AG09309 (cell line): ENCODE measurements around the gene SRPK1.
A peak's percentile ranks its signal among the peaks of the same experiment; 100 is the strongest.
"Not testable (repeated sequence)": the region's sequence is repeated elsewhere in the genome, so short reads cannot be mapped to it uniquely, and the experiment has no call there.

Source experiments
- DNase-seq: peaks from one replicate; pipeline ENCODE4 v3.0.0-alpha.2; 2010; ENCODE audit warnings: low read depth
- H3K4me3 ChIP-seq: 2 replicates; pipeline ENCODE4 v1.5.1; 2011; ENCODE audit warnings: mild to moderate bottlenecking, low read depth, low read length, moderate library complexity; ENCODE audit not compliant: control insufficient read depth
- CTCF ChIP-seq: IDR thresholded peaks from 2 replicates; pipeline ENCODE4 v1.5.1; 2011; ENCODE audit warnings: mild to moderate bottlenecking, low read depth, low read length, inconsistent platforms; ENCODE audit not compliant: insufficient read depth, control insufficient read depth; ENCODE audit errors: missing control alignments

Gene SRPK1

GRCh38 chr6:35919827-35920751, 809 bp downstream of the SRPK1 start:
- DNase-seq, result no peak
- H3K4me3 ChIP-seq, result peak overlapping the region; percentile 72
- no peak for TF ChIP-seq CTCF

- H3K4me3 ChIP-seq, result peak overlapping the region; percentile 72
- no peak for TF ChIP-seq CTCF
- no peak for DNase-seq
Observed at GRCh38 chr6:35919085-35919826, 1.6 kb downstream of the SRPK1 start.

- DNase-seq, H3K4me3 ChIP-seq: not testable (repeated sequence)
Observed at GRCh38 chr6:35916893-35917292, 4.0 kb downstream of the SRPK1 start.

- H3K4me3 ChIP-seq, result no peak overlapping the region
- no peak for TF ChIP-seq CTCF
- DNase-seq, result no peak
Observed at GRCh38 chr6:35916056-35916455, 4.8 kb downstream of the SRPK1 start.

- DNase-seq, result no peak
Observed at GRCh38 chr6:35914536-35914935, 6.4 kb downstream of the SRPK1 start.

GRCh38 chr6:35911871-35912653, 8.8 kb downstream of the SRPK1 start:
- H3K4me3 ChIP-seq, result no peak overlapping the region
- DNase-seq, result no peak
- no peak for TF ChIP-seq CTCF

More at GRCh38 chr6:35914536-35914935, 6.4 kb downstream of the SRPK1 start:
- no peak overlapping the region for H3K4me3 ChIP-seq
- TF ChIP-seq CTCF, result no peak

GRCh38 chr6:35909571-35909970, 11.3 kb downstream of the SRPK1 start:
- DNase-seq, H3K4me3 ChIP-seq: not testable (repeated sequence)

- not testable (repeated sequence) for DNase-seq, H3K4me3 ChIP-seq
Observed at GRCh38 chr6:35908753-35909401, 12.0 kb downstream of the SRPK1 start.
